H4 (cell line): ENCODE measurements around the gene EFNA1. TPM values are rescaled to one million over a fixed set of nuclear protein-coding genes. Genes with fewer than 3 reads are reported as not detected.

Experiments used
- DNase-seq: peaks from one replicate; pipeline ENCODE4 v3.0.0-alpha.2; 2015; ENCODE audit warnings: low spot score
- total RNA-seq: library from RNA; depleted of rRNA; stranded (reverse); fragments of >200 nt; shearing (Covaris generic); gene quantifications from 2 replicates; pipeline ENCODE4 v1.2.3, GENCODE V29; 2014; rRNA removed

EFNA1 gene, protein sequence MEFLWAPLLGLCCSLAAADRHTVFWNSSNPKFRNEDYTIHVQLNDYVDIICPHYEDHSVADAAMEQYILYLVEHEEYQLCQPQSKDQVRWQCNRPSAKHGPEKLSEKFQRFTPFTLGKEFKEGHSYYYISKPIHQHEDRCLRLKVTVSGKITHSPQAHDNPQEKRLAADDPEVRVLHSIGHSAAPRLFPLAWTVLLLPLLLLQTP
- 14.6 and 28.0 TPM in 2 replicates for total RNA-seq

DNA sequence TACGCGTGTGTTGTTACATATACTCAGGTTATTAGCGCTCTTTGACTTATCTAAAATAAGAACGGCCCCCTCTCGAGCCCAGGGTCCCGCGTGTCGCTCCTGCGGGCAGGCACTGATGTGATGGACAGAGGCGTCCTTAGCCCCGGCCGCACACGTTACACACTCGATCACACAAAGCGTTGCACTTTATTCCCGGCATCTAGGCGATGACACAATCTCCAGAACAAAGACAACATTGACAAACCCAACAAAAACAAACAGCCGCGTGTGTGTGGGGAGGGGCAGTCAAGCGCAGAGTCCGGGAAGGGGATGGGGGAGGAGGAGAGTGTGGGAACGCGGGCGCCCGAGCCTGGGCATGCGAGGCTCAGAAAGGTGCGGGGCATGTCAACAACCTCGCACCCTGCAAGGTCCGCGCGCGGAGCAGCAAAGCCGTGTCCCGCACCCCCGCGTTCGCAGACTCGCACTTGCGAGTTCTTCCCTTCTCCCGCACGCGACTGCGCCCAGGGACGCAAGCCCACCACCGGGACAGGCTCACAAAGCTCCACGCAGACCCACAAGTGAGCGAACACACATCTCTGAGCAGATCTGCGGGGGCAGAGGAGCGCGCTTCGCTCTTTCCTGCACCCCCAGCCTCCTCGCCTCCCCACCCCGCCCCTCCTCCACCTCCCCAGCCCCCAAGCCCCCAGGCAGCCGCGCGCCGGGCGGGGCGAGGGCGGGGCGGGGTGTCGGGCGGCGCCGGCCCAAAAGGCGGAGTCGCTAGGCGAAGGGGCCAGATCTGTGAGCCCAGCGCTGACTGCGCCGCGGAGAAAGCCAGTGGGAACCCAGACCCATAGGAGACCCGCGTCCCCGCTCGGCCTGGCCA is at the start of gene EFNA1:
TSS of gene EFNA1 (plus strand) at position 772 of the 862 bp plus-strand sequence. CDS start 102 bp downstream, outside the sequence.
- DNase-seq: peak; percentile 81

DNA sequence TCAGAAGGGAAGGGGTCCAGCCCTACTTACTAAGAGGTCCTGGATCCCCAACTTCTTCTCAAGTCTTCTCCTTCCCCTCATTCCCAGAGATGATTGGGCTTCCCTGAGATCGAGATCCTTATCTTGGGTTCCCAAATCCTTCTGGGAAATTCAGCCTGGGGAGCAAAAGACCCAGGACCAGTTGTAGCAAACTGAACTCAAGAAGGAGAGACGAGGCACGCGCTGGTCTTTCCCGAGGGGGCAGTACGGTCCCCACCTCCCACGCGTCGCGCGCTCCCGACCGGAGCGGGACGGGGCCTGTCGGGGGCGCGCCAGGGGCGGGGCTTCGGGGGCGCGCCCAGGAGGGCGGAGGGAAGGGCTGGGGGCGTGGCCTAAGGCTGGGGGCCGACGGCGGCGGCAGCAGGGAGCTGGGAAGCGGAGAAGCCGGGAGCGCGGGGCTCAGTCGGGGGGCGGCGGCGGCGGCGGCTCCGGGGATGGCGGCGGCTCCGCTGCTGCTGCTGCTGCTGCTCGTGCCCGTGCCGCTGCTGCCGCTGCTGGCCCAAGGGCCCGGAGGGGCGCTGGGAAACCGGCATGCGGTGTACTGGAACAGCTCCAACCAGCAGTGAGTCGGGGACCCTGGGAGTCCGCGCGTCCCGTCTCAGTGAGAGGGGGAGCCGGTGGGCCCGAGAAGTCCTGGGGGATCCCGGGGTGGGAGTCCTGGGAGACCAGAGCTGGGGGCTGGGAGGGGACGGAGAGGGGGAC is 49.0 kb upstream of the EFNA1 start, which contains the start of gene EFNA3:
TSS of gene EFNA3 (plus strand) at position 369 of the 741 bp plus-strand sequence. CDS start at position 474, 105 bp downstream.
- no peak for DNase-seq

DNA sequence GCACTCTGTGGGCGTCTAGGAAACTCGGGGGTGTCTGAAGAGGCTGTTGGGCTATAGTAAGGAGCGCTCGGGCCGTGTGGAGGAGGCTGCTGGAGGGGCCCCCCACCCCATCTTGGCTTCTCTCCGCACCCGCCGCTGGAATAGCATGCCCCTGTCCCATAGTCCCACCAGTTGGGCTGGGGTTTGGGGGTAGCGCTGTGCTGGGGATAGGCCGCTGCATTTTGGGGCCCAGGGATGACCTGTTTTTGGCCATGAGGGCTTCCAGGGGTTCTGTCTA is 48.5 kb upstream of the EFNA1 start:
- no peak for DNase-seq

DNA sequence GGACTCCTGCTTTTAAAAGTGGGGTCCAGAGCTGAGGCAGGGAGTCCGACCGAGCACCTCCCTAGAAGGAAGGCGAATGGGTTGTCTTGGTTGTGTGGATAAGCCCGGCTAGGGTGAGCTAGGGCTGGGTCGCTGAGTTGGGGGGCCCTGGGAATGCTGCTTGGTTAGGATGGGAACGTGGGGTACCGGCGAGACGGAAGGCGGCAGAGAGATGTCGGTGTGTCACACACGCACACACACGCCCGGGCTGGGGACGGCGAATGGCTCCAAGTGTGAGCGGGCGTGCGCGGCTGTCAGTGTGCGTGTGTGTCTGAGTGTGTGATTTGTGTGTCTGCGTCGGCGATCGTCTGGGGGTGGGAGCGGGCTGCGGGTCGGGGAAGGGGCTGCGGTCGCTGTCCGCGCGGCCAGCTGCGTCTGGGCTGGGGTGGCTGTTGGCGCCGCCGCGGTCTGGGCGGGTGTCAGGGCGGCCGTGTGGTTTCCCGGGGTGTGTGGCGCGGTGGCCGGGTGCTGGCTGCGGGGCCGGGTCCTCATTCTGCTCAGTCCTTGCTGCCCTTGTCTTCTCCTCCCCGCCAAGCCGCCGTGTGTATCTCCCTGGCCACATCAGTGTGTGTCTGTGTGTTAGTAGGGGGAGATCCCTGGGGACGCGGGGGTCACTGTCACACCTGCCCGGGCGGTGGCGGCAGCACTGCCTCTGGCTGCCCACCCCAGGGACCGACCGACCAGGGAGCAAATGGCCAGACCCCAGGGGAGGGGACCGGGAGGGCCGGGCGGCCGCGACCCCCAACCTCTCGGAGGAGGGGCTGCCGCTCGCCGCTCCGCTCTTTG is 48.0 kb upstream of the EFNA1 start:
- no peak for DNase-seq

DNA sequence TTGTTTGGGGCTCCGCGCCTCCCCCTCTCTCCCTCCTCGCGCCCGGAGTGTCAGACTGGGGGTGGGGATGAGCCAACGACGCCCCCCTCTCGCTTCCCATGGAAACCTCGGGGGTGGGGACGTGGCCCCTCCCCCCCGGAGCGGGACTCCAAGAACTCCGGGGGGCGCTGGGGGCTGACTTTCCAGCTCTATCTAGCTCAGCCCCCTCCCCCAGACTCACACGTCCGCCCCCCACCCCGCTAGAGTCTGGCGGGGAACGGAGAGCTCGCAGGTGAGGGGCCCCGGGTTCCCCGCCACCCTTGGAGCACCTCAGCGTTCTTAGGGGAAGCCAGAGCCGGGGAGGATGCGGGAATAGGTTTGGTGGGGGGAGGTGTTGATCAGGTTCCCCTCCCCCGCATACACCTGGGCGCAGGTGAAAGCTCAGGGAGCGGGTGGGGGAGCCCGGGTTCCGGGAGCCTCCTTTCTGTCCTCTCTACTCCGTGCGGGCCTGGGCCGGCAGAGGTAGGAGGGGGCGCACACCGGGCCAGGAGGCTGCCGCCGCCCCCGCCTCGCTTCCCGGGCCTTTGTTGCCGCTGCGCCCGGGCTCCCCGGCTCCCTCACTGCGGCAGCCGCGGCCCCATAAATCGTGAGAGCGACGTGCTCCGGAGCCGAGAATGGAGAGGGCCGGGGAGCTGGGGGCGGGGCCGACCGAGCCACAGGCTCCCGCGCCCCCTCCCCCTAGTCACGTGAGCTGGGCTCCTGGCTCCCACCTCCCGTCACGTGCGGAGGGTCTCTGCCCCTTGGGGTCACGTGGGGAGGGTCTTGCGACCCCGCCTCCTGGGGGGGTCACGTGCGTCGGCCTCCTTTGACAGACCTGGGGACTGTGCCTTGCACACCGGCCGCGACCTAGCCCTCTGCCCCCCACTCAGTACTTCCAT is 47.1 kb upstream of the EFNA1 start:
- DNase-seq: no peak

DNA sequence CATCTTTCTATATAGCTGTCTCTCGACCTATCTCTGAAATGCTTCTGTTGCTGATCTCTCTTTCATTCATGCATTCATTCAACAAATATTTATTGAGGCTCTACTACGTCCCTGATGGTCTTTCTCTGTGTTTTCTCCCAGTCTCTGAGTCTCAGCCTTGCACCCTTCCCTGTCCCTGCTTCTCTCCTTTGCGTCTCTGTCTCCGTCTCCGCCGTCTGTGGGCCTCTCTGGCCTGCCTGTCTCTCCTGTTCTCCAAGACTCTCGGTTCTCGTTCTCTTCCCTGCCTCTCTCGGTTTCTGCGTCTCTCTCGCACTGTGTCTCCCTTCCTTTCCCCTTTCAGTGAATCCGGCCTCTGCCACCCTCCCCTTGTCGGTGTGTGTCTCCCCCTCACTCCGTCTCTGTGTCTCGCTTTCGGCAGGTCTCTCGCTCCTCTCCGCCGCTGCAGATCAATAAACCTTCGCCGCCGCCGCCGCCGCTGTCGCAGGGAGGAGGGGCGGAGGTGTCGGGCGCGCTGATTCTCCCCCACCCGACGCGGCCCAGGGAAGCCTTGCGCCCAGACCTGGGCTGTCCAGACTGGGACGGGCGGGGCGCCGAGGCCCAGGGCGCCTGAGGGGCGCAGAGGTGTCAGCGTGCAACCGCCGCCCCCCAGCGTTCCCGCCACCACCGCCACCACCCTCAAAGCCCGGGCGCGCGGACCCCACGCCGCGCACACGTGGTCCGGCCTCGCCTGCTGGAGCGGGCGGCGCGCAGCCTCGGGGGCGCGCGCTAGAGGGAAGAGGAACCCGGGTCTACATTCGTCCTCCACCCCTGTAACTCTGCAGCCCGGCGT is 46.0 kb upstream of the EFNA1 start:
- DNase-seq: no peak

DNA sequence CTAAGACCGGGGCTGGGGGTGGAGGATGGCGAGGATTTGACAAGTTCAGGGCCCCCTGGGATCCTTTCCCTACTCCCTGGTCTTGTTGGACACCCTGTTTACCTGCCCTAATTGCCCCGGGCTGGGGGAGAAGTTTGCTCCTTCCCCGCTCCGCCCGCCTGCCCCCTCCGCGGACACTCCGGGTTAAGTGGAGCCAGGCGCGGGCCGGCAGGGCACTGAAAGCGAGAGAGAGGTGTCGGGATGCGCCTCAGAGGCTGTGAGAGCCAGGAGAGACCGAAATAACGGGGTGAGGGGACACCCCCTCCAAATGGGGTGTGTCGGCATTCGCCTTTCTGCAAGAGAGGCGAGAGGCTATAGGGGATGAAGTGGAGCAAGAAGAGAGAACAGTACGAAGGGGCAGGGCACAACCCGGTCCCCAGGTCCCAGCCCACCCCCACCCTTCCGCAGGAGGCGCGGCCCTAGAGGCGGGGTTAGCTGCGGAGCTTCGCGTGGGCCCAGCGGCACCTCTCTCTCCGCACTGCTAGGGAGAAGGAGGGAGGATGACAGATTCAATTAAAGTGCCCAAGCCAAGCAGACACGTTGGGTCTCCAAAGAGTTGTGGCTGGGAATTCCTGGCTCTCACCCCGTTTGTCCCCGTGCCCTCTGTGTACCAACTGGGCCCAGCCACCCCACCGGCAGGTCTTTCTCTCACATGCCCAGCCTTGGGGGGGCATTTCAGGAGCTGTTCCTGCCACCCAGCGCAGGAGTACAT is 45.2 kb upstream of the EFNA1 start:
- no peak for DNase-seq

DNA sequence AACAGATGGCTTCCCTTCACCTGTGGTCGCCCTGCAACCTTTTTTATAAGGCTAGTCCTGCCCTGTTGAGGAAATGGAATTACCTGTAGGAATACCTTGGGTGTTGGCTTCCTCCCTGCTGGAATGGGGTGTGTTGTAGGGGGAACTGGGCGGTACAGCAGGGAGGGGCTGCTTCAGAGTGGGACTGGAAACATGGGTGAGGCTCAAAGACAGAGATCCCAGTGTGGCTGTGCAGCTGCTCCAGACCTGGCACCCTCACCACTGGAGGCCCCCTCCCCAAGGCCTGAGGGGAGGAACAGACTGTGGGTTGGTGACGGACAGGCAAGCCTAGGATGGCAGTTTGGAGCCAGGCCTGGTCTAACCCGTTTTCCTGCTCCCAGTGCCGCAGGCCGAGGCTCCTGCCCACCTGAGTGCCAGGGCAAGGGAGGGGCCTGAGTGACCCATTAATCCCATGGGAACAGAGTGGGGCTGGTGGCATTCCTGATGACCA is 44.6 kb upstream of the EFNA1 start:
- DNase-seq: no peak

DNA sequence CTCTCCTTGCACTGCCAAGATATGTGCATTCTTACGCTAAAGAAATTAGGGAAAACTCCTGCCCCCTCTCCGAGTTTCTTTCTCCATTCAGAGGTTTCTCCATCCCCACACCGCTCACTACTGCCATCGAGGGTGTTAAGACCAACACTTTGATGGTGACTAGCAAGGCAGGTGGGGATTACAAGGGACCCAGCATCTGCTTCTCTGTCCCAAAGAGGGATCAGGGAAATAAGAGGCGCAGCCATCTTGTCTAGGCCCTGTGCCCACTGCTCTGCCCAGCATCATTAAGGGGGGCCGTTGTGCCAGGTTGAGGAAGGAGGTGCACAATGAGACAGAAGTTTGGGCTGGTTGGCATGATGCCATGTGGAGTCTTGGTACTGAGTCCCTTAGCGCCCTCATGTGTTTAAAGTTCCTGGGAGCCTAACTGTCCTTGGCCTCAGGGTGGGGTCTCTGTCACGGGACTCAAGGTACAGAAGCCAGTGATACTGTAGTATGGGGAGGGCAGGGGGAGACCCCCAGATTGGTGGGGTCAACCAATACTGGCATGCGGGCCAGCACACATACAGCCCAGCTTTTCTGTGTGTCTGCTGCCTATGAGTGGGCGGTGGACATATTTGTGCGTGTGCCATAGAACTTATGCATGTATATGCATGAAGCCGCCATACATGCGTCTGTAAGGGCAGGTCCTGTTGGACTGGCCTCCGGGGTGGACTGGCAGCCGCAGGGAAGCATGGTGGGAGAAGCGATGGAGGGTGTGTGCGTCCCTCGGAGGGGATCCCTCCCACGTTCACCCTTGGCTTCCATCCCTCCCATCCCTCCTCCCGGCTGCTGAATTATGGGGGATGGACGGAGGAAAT is 43.6 kb upstream of the EFNA1 start:
- DNase-seq: peak; percentile 54

DNA sequence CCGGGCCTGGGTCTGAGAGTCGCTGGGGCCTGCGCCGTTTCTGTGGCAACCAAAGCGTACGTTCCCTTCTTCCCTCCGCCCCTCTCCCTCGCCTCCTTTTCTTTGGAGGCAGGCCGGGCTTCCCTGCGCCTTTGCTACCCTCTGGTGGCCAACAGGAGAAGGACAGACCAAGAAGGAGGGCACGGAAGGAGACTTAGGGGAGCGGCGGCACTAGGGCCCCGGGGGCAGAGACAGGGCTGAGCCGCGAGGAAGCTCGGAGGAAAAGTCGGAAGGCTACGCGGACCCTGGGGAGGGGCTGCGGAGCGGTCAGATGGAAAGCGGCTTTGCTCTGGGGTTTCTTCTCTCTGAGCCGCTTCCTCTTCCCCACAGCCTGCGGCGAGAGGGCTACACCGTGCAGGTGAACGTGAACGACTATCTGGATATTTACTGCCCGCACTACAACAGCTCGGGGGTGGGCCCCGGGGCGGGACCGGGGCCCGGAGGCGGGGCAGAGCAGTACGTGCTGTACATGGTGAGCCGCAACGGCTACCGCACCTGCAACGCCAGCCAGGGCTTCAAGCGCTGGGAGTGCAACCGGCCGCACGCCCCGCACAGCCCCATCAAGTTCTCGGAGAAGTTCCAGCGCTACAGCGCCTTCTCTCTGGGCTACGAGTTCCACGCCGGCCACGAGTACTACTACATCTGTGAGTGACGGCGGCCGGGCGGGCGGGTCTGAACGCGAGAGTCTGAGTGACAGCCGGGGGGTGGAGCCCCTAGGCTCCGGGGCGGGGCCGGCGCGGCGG is 42.8 kb upstream of the EFNA1 start:
- peak; percentile 93 for DNase-seq

DNA sequence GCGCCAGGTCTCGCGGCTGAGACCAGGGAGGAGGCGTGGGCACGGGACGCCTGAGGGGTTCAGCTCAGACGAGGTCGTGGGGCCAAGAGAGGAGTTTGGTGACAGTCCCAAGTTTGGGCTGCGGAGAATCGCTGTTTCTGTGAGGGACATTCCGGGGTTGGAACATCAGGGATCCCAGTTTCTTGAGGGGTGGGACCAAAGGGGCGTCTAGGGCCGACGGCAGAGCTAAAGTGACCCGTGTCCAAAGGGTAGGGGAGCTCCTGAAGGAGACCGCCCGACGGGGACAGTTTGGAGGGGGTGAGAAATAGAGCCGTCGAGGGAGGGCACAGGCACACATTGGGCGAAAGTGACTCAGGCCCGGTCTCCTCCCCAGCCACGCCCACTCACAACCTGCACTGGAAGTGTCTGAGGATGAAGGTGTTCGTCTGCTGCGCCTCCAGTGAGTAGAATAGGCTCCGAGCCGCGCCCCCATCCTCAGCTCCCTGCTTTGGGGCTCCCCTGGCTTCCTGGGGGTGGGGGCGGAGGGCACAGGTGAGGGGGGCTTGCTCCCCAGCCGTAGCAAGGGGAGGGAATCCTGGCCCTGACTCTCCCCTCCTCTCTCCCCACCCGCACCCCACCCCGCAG is 42.1 kb upstream of the EFNA1 start:
- peak; percentile 55 for DNase-seq

DNA sequence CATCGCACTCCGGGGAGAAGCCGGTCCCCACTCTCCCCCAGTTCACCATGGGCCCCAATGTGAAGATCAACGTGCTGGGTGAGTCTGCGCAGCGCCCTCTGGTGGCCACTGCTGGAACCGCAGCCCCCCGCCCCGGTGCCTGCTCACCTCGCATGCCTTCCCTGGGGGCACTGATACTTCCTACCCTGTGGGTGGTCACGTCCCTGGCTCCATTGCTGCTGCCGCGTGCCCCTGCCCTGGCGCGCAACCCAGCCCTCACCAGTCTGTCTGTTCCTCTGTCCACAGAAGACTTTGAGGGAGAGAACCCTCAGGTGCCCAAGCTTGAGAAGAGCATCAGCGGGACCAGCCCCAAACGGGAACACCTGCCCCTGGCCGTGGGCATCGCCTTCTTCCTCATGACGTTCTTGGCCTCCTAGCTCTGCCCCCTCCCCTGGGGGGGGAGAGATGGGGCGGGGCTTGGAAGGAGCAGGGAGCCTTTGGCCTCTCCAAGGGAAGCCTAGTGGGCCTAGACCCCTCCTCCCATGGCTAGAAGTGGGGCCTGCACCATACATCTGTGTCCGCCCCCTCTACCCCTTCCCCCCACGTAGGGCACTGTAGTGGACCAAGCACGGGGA is 41.4 kb upstream of the EFNA1 start:
- peak; percentile 41 for DNase-seq

DNA sequence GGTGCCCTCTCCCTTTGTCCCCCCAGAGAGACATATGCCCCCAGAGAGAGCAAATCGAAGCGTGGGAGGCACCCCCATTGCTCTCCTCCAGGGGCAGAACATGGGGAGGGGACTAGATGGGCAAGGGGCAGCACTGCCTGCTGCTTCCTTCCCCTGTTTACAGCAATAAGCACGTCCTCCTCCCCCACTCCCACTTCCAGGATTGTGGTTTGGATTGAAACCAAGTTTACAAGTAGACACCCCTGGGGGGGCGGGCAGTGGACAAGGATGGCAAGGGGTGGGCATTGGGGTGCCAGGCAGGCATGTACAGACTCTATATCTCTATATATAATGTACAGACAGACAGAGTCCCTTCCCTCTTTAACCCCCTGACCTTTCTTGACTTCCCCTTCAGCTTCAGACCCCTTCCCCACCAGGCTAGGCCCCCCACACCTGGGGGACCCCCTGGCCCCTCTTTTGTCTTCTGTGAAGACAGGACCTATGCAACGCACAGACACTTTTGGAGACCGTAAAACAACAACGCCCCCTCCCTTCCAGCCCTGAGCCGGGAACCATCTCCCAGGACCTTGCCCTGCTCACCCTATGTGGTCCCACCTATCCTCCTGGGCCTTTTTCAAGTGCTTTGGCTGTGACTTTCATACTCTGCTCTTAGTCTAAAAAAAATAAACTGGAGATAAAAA is 40.7 kb upstream of the EFNA1 start:
- DNase-seq: no peak

DNA sequence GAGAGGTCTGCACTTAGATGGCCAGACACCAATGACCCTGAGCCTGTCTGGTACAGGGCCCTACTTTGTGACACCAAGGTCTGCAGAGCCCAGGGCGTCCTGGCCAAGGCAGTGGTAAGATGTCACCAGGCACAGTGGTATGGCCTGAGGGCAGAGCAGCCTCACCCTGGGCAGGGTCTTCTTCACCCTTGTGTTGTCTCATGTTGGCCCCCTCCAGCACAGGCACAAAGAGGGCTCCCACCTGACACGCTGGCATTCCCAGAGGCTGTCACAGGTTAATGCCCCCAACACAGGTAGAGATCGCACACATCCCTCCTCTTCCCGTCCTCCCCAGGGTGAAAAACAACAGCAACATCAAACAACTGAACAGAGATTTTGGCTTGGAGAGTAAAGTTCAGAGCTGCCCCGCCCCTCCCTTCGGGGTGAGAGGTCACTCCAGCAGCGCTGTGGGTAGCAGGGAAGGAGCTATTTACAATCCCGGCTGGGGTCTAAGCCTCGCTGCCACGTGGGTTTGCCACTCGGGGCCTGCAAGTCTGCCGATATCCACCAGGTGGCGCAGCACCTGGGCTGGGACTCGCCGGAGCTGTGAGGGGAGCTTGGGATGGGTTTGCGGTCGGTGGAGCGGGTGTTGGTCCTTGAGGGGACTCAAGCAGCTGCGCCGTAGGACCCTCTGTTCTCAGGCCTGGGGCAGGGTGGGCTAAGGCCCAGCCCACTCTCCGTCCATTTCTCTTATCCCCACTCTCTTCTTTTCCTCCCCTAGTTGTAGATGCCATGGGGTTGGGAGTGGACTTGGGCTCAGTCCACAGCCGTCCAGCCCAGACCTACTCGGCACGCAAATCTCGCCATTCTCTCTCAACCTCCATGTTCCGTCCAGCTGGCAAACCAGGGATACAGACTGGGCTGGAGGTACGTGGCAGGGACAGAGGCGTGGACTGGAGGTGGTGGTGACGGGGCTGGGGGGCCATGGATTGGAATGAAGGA is 36.3 kb upstream of the EFNA1 start:
- peak; percentile 54 for DNase-seq
